ENCODE data around the gene CYP1B1.
"Not testable (repeated sequence)": the region's sequence is repeated elsewhere in the genome, so short reads cannot be mapped to it uniquely, and the experiment has no call there.

Gene CYP1B1

DNA sequence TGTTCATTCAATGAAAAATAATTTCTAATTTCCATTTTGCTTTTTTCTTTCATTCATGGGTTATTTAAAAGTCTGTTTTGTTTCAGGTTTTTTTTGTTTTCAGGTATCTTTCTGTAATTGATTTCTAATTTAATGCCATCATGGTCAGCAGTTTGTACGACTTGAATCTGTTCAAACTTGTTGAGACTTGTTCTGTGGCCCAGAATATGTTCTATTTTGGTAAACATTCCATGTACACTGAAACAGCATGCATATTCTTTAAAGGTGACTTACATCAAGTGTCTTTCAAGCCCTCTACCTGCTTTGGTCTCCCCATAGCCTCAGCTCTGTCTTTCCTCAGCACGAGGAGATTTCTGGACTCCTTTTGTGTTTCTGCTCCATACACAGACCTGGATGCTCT lies 49.1 kb downstream of the CYP1B1 start:
- no peak for TF ChIP-seq CTCF (IDR thresholded peaks at IDR 0.05; ENCODE audit: borderline replicate concordance, insufficient read depth, low read depth, low read length)
- H3K4me3 ChIP-seq (ENCODE audit: low read depth, low read length), result no peak overlapping the region

GRCh38 chr2:38021589-38021988 lies 54.4 kb downstream of the CYP1B1 start:
- no peak for TF ChIP-seq CTCF (IDR thresholded peaks at IDR 0.05; ENCODE audit: borderline replicate concordance, insufficient read depth, low read depth, low read length)
- H3K4me3 ChIP-seq (ENCODE audit: low read depth, low read length), result no peak overlapping the region

DNA sequence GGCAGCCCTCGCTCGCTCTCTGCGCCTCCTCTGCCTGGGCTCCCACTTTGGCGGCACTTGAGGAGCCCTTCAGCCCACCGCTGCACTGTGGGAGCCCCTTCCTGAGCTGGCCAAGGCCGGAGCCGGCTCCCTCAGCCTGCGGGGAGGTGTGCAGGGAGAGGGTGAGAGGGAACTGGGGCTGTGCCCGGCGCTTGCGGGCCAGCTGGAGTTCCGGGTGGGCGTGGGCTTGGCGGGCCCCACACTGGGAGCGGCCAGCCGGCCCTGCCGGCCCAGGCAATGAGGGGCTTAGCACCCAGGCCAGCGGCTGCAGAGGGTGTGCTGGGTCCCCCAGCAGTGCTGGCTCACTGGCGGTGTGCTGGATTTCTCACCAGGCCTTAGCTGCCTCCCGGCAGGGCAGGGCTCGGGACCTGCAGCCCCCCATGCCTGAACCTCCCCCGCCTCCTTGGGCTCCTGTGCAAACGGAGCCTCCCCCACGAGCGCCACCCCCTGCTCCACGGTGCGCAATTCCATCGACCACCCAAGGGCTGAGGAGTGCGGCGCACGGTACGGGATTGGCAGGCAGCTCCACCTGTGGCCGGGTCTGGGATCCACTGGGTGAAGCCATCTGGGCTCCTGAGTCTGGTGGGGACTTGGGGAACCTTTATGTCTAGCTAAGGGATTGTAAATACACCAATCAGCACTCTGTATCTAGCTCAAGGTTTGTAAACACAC lies 55.4 kb downstream of the CYP1B1 start:
- H3K4me3 ChIP-seq (ENCODE audit: low read depth, low read length), result not testable (repeated sequence)

DNA sequence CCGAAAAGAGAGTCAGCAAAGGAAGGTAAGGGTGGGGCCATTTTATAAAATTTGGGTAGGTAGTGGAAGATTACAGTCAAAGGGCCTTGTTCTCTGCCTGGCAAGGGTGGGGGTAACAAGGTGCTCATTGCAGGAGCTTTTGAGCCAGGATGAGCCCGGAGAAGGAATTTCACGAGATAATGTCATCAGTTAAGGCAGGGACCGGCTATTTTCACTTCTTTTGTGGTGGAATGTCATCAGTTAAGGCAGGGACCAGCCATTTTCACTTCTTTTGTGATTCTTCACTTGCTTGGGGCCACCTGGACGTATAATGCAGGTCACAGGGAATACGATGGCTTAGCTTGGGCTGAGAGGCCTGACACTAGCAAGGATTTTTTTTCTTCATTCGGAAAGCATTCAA lies 58.1 kb downstream of the CYP1B1 start:
- TF ChIP-seq CTCF (IDR thresholded peaks at IDR 0.05; ENCODE audit: borderline replicate concordance, insufficient read depth, low read depth, low read length), result no peak
- H3K4me3 ChIP-seq (ENCODE audit: low read depth, low read length), result no peak overlapping the region
